H1 (cell line): ENCODE results near the gene GADL1. TPM values are rescaled to one million over a fixed set of nuclear protein-coding genes. Genes with fewer than 3 reads are reported as not detected.

Experiments
- CTCF ChIA-PET: fragments of 300-600 bp; sonication (Branson Sonifier 250); formaldehyde crosslinking; loops from one replicate; lab custom pipeline; 2021; ENCODE audit not compliant: partially characterized antibody; lab: Charles Lee
- POLR2A ChIA-PET: fragments of 300-600 bp; sonication (Branson Sonifier 250); formaldehyde crosslinking; loops from one replicate; lab custom pipeline; 2021; ENCODE audit warnings: inconsistent platforms; ENCODE audit not compliant: partially characterized antibody; lab: Charles Lee
- DNase-seq, 2 experiments: peaks; one replicate each; pipeline versions ENCODE4 v3.0.0 to v3.0.0-alpha.2; 2010 to 2022; ENCODE audit warnings: low spot score in 2 of 2, low read depth in 1 of 2, mixed read lengths in 1 of 2
- FAIRE-seq: peaks from 2 replicates; lab custom pipeline; 2011; peaks lifted over from hg19 to GRCh38; lab: Jason Lieb, UNC
- H2AFZ ChIP-seq: 2 replicates; pipeline ENCODE4 v1.8.1; 2012; ENCODE audit warnings: low read length, inconsistent platforms
- H2AK5ac ChIP-seq: 2 replicates; pipeline ENCODE4 v1.6.1; 2013; ENCODE audit warnings: low read depth, low read length
- H2BK120ac ChIP-seq: replicated peaks from 2 replicates; pipeline ENCODE3; 2013; ENCODE audit warnings: low read depth, low read length, inconsistent platforms
- H2BK12ac ChIP-seq: 2 replicates; pipeline ENCODE4 v1.6.1; 2013; ENCODE audit warnings: low read depth, low read length
- H2BK15ac ChIP-seq: 2 replicates; pipeline ENCODE4 v1.6.1; 2013; ENCODE audit warnings: low read length
- H2BK20ac ChIP-seq: 2 replicates; pipeline ENCODE4 v1.6.1; 2013; ENCODE audit warnings: low read length
- H2BK5ac ChIP-seq: 2 replicates; pipeline ENCODE4 v1.6.1; 2013; ENCODE audit warnings: low read depth, low read length
- H3K14ac ChIP-seq: 2 replicates; pipeline ENCODE4 v1.6.1; 2013; ENCODE audit warnings: inconsistent platforms; ENCODE audit not compliant: insufficient read length
- H3K18ac ChIP-seq: 2 replicates; pipeline ENCODE4 v1.6.1; 2013; ENCODE audit warnings: low read length; ENCODE audit errors: extremely low read depth
- H3K23ac ChIP-seq: 2 replicates; pipeline ENCODE4 v1.6.1; 2013; ENCODE audit warnings: inconsistent platforms; ENCODE audit not compliant: insufficient read length
- H3K23me2 ChIP-seq: 2 replicates; pipeline ENCODE4 v1.6.1; 2013; ENCODE audit warnings: low read depth, low read length
- H3K27ac ChIP-seq: 2 replicates; pipeline ENCODE4 v1.6.1; 2011; ENCODE audit warnings: low read depth, low read length, inconsistent platforms
- H3K27me3 ChIP-seq, 4 experiments: replicated peaks in 1 of 4; 1 replicate in 1 of 4; 2 replicates in 3 of 4; pipeline versions ENCODE4 v1.6.1 to v1.8.1; 2011 to 2013; ENCODE audit warnings: low read length in 3 of 4, mild to moderate bottlenecking in 3 of 4, inconsistent platforms in 2 of 4, mixed read lengths in 2 of 4, moderate library complexity in 1 of 4; ENCODE audit not compliant: control insufficient read depth in 3 of 4, insufficient read depth in 3 of 4; ENCODE audit errors: extremely low read depth in 1 of 4
- H3K36me3 ChIP-seq, 4 experiments: 2 replicates each; pipeline versions ENCODE4 v1.6.1 to v1.8.1; 2011 to 2013; ENCODE audit warnings: mild to moderate bottlenecking in 4 of 4, low read length in 3 of 4, moderate library complexity in 2 of 4, control low read depth in 1 of 4, inconsistent platforms in 1 of 4; ENCODE audit not compliant: insufficient read depth in 4 of 4, control insufficient read depth in 2 of 4
- H3K4ac ChIP-seq: replicated peaks from 2 replicates; pipeline ENCODE3; 2013; ENCODE audit warnings: low read length, low read depth, mixed read lengths, inconsistent platforms; ENCODE audit not compliant: insufficient read length
- H3K4me1 ChIP-seq, 4 experiments: replicated peaks in 1 of 4; 1 replicate in 1 of 4; 2 replicates in 3 of 4; pipeline versions ENCODE4 v1.6.1 to v1.8.1; 2011 to 2013; ENCODE audit warnings: low read length in 3 of 4, inconsistent platforms in 2 of 4, mixed read lengths in 1 of 4; ENCODE audit not compliant: insufficient read depth in 4 of 4, control insufficient read depth in 3 of 4
- H3K4me2 ChIP-seq, 2 experiments: 2 replicates each; pipeline versions ENCODE4 v1.6.1 to v1.8.1; 2011 to 2013; ENCODE audit warnings: low read depth in 2 of 2, low read length in 2 of 2, control low read depth in 1 of 2, inconsistent platforms in 1 of 2, mild to moderate bottlenecking in 1 of 2; ENCODE audit not compliant: insufficient read depth in 1 of 2
- H3K4me3 ChIP-seq, 4 experiments: fragments of 200-600, 300-600 bp in 1 of 4; sonication (generic), shearing (Covaris generic), sonication (Bioruptor Twin) in 1 of 4; 2 replicates each; pipeline versions ENCODE4 v1.5.1 to v1.8.1; 2011 to 2016; ENCODE audit warnings: low read length in 4 of 4, low read depth in 3 of 4, control low read depth in 2 of 4, inconsistent platforms in 2 of 4, mild to moderate bottlenecking in 2 of 4, mixed read lengths in 1 of 4, moderate library complexity in 1 of 4; ENCODE audit not compliant: insufficient read depth in 2 of 4; ENCODE audit errors: extremely low read depth in 1 of 4
- H3K56ac ChIP-seq: replicated peaks from 2 replicates; pipeline ENCODE3; 2013; ENCODE audit warnings: low read depth, mild to moderate bottlenecking, mixed read lengths, low read length, inconsistent platforms; ENCODE audit not compliant: insufficient read length
- H3K79me1 ChIP-seq: 2 replicates; pipeline ENCODE4 v1.6.1; 2013; ENCODE audit warnings: low read depth, low read length, control low read depth
- H3K79me2 ChIP-seq, 2 experiments: 2 replicates each; pipeline versions ENCODE4 v1.6.1 to v1.8.1; 2012 to 2013; ENCODE audit warnings: low read length in 2 of 2, mild to moderate bottlenecking in 2 of 2, inconsistent platforms in 1 of 2; ENCODE audit not compliant: insufficient read depth in 2 of 2, control insufficient read depth in 1 of 2
- H3K9ac ChIP-seq, 4 experiments: replicated peaks in 1 of 4; 1 replicate in 1 of 4; 2 replicates in 3 of 4; pipeline versions ENCODE4 v1.6.1 to v1.8.1; 2011 to 2013; ENCODE audit warnings: low read depth in 3 of 4, low read length in 3 of 4, control low read depth in 2 of 4, mild to moderate bottlenecking in 2 of 4, moderate library complexity in 2 of 4, inconsistent platforms in 1 of 4; ENCODE audit errors: extremely low read depth in 1 of 4
- H3K9me3 ChIP-seq, 2 experiments: 2 replicates each; pipeline versions ENCODE4 v1.6.1 to v1.8.1; 2012 to 2013; ENCODE audit warnings: mild to moderate bottlenecking in 2 of 2, moderate library complexity in 2 of 2, control low read depth in 1 of 2, inconsistent platforms in 1 of 2, low read depth in 1 of 2, low read length in 1 of 2, mixed read lengths in 1 of 2; ENCODE audit not compliant: insufficient read depth in 2 of 2
- H4K20me1 ChIP-seq, 2 experiments: replicated peaks in 1 of 2; 2 replicates each; pipeline versions ENCODE3 to v1.8.1; 2011 to 2013; ENCODE audit warnings: inconsistent platforms in 2 of 2, low read length in 2 of 2, mild to moderate bottlenecking in 1 of 2; ENCODE audit not compliant: insufficient read depth in 2 of 2, control insufficient read depth in 1 of 2
- H4K5ac ChIP-seq: 2 replicates; pipeline ENCODE4 v1.6.1; 2013; ENCODE audit warnings: low read length, low read depth, mixed read lengths, inconsistent platforms; ENCODE audit not compliant: insufficient read length
- H4K8ac ChIP-seq: 2 replicates; pipeline ENCODE4 v1.8.0; 2013; ENCODE audit warnings: mild to moderate bottlenecking, moderate library complexity, low read length, inconsistent platforms; ENCODE audit not compliant: insufficient read depth; ENCODE audit errors: extremely low read depth
- H4K91ac ChIP-seq: replicated peaks from 2 replicates; pipeline ENCODE3; 2013; ENCODE audit warnings: low read length, mixed read lengths, inconsistent platforms; ENCODE audit not compliant: insufficient read length
- BACH1 ChIP-seq: IDR thresholded peaks from 2 replicates; pipeline ENCODE4 v1.6.1; 2012; ENCODE audit warnings: low read length, improper control_type of control experiment
- CBX8 ChIP-seq: fragments of 300-800, 300-1000 bp; sonication (generic); IDR thresholded peaks from 2 replicates; pipeline ENCODE4 v1.7.1; 2016; ENCODE audit warnings: low read depth, low read length, borderline replicate concordance
- HDAC2 ChIP-seq, 2 experiments: fragments of 300-600 bp in 1 of 2; sonication (generic) in 1 of 2; IDR thresholded peaks; 2 replicates each; pipeline ENCODE4 v1.6.1; 2011 to 2012; ENCODE audit warnings: low read depth in 2 of 2, low read length in 2 of 2, mild to moderate bottlenecking in 2 of 2, moderate library complexity in 2 of 2, borderline replicate concordance in 1 of 2, inconsistent platforms in 1 of 2
- JUN ChIP-seq: IDR thresholded peaks from 2 replicates; pipeline ENCODE4 v1.6.1; 2011; ENCODE audit warnings: low read depth, mild to moderate bottlenecking, improper control_type of control experiment, low read length
- KDM1A ChIP-seq: fragments of 200-600, 300-600 bp; sonication (generic); IDR thresholded peaks from 2 replicates; pipeline ENCODE4 v1.7.1; 2016; ENCODE audit warnings: mild to moderate bottlenecking, low read length, borderline replicate concordance
- KDM5A ChIP-seq: fragments of 200-600 bp; IDR thresholded peaks from 2 replicates; pipeline ENCODE4 v1.7.1; 2012; ENCODE audit warnings: mild to moderate bottlenecking, low read length, inconsistent platforms, mixed read lengths
- NRF1 ChIP-seq: IDR thresholded peaks from 2 replicates; pipeline ENCODE4 v1.6.1; 2011; ENCODE audit warnings: mild to moderate bottlenecking, low read depth, low read length, improper control_type of control experiment
- PHF8 ChIP-seq: fragments of 200-600 bp; sonication (generic); conservative IDR thresholded peaks from 2 replicates; pipeline ENCODE4 v1.7.1; 2012; ENCODE audit warnings: low read depth, mild to moderate bottlenecking, inconsistent platforms, low read length, moderate library complexity
- RBBP5 ChIP-seq: IDR thresholded peaks from 2 replicates; pipeline ENCODE4 v1.7.1; 2012; ENCODE audit warnings: low read depth, mild to moderate bottlenecking, inconsistent platforms, low read length, moderate library complexity, borderline replicate concordance
- RFX5 ChIP-seq: IDR thresholded peaks from 2 replicates; pipeline ENCODE4 v1.6.1; 2011; ENCODE audit warnings: low read depth, low read length, improper control_type of control experiment, borderline replicate concordance
- RNF2 ChIP-seq: fragments of 200-900, 300-1000 bp; sonication (generic); IDR thresholded peaks from 2 replicates; pipeline ENCODE4 v1.7.1; 2016; ENCODE audit warnings: borderline replicate concordance, low read depth, mild to moderate bottlenecking, antibody characterized with exemption, low read length; ENCODE audit not compliant: poor library complexity, severe bottlenecking; ENCODE audit errors: missing control alignments
- SAP30 ChIP-seq: fragments of 300-600 bp; sonication (generic); IDR thresholded peaks from 2 replicates; pipeline ENCODE4 v1.7.1; 2012; ENCODE audit warnings: low read length, moderate library complexity, mild to moderate bottlenecking, inconsistent platforms; ENCODE audit not compliant: insufficient read depth, insufficient replicate concordance
- SIX5 ChIP-seq: IDR thresholded peaks from 2 replicates; pipeline ENCODE4 v1.6.1; 2011; ENCODE audit warnings: mild to moderate bottlenecking, low read depth, low read length
- TBP ChIP-seq: IDR thresholded peaks from 2 replicates; pipeline ENCODE4 v1.6.1; 2011; ENCODE audit warnings: low read depth, low read length, improper control_type of control experiment
- WGBS, 2 experiments: shearing (Covaris generic) in 1 of 2; methylation state at CpG; one replicate each; pipeline versions ENCODE4 v1.1.6 to v1.1.7; 2013 to 2015; ENCODE audit warnings: low lambda C conversion rate in 2 of 2, mixed read lengths in 2 of 2, inconsistent platforms in 1 of 2, low coverage in 1 of 2, missing lambda C conversion rate in 1 of 2; ENCODE audit not compliant: insufficient replicate concordance in 2 of 2, insufficient coverage in 1 of 2, insufficient read length in 1 of 2; ENCODE audit errors: extremely low coverage in 1 of 2, missing lambda C conversion rate in 1 of 2; 5-methylcytosine and 5-hydroxymethylcytosine counted together
- polyA plus RNA-seq, 7 experiments: library from polyadenylated mRNA; depleted of rRNA in 3 of 7; stranded (reverse) in 5 of 7; unstranded in 2 of 7; fragments of >200 nt in 5 of 7; fragments of 200-250 nt in 2 of 7; gene quantifications; 1 replicate in 5 of 7; 2 replicates in 1 of 7; 4 replicates in 1 of 7; pipeline versions ENCODE4 v1.2.1 to v1.2.3, GENCODE V29; 2011 to 2013; ENCODE audit warnings: missing spikeins in 2 of 7, mixed read lengths in 2 of 7
- total RNA-seq: library from RNA; stranded (reverse); fragmentation: NEBNext Ultra II Directional; extraction: Animal tissue kit (Norgen Biotek cat#: 25700); gene quantifications from 2 replicates; pipeline ENCODE4 v1.2.1, GENCODE V29; 2021

Gene GADL1
- total and polyA plus RNA-seq, 2 of the 8 experiments (the other 6 are each of a cell fraction or from before 2014, with no cell fraction given): 0.03 to 0.30 TPM

GRCh38 chr3:30918761-30919160 is 24.3 kb upstream of the GADL1 start:
- Histone ChIP-seq H3K36me3 (no peaks in the 10 kb centered on the region), H3K18ac (no peak overlapping the region), H3K4me3 (no peak overlapping the region), H2AFZ (no peak overlapping the region), H3K56ac (no peak overlapping the region), H4K20me1 (no peaks in the 10 kb centered on the region), H4K5ac (no peak overlapping the region), H2BK120ac (no peak overlapping the region), H3K23me2 (no peaks in the 10 kb centered on the region), H3K79me2 (no peaks in the 10 kb centered on the region), H3K23ac (no peak overlapping the region), H3K14ac (no peak overlapping the region), H3K79me1 (no peaks in the 10 kb centered on the region), H3K4me1 (no peaks in the 10 kb centered on the region), H3K4me2 (no peak overlapping the region), H2BK20ac (no peak overlapping the region), H3K9me3 (0 out of 4 replicates have a peak, but pooled peaks cover 0 to 5% of the 10 kb centered on the region in 2 experiments), H2BK12ac (no peak overlapping the region), H4K91ac (no peak overlapping the region), H3K27ac (no peak overlapping the region), H3K4ac (no peak overlapping the region), H2AK5ac (no peak overlapping the region), H2BK15ac (no peak overlapping the region), H3K27me3 (no peaks in the 10 kb centered on the region), H3K9ac (no peak overlapping the region), H2BK5ac (no peak overlapping the region), H4K8ac (no peak overlapping the region)
- WGBS, 2 experiments: 100% methylated on average over 1 of the region's 1 CpG; no CpG with 5 or more reads in 1 of the 2 experiments
- DNase-seq (no peak), FAIRE-seq (no peak)
- ChIA-PET CTCF (interaction anchor here (1.2 to 1.7 kb wide), 3 partner anchors 10 to 291 kb away, joined by 3 to 10 read pairs (median 3); no protein-coding TSS in a partner anchor), POLR2A (no interaction called here)
- TF ChIP-seq CBX8: no peak
- no peak for TF ChIP-seq JUN
- no peak for TF ChIP-seq PHF8
- no peak for TF ChIP-seq KDM5A
- TF ChIP-seq NRF1: no peak
- TF ChIP-seq KDM1A: no peak
- no peak for TF ChIP-seq SIX5
- no peak for TF ChIP-seq RFX5
- TF ChIP-seq HDAC2 (IDR thresholded peaks at IDR 0.05; ENCODE audit: borderline replicate concordance in 1 of 2, low read depth in 2 of 2, low read length in 2 of 2): no peak
- TF ChIP-seq SAP30: no peak
- no peak for TF ChIP-seq BACH1
- TF ChIP-seq RNF2: no peak
- TF ChIP-seq TBP: no peak
- TF ChIP-seq RBBP5: no peak
